K562 (cell line): ENCODE results near the gene ANKS1B.

Experiments used
- CAMTA2 ChIP-seq: fragments of 250-450 bp; sonication (Bioruptor Pico); conservative IDR thresholded peaks from 2 replicates; pipeline ENCODE4 v1.5.1; 2022
- HDAC2 ChIP-seq: fragments of 450-650 bp; IDR thresholded peaks from 2 replicates; pipeline ENCODE4 v1.6.1; 2016; ENCODE audit warnings: mild to moderate bottlenecking
- KDM5B ChIP-seq: fragments of 200-600 bp; sonication (generic); IDR thresholded peaks from 2 replicates; pipeline ENCODE4 v1.6.1; 2012; ENCODE audit warnings: low read depth, mild to moderate bottlenecking, moderate library complexity, low read length, control low read depth, inconsistent platforms; ENCODE audit not compliant: insufficient replicate concordance
- NFIC ChIP-seq: fragments of 450-650 bp; IDR thresholded peaks from 2 replicates; pipeline ENCODE4 v1.6.1; 2017; ENCODE audit warnings: mild to moderate bottlenecking, inconsistent platforms
- YY1 ChIP-seq, 3 experiments: IDR thresholded peaks; 2 replicates each; pipeline ENCODE4 v1.6.1; 2011; ENCODE audit warnings: low read length in 2 of 3, mild to moderate bottlenecking in 2 of 3, moderate library complexity in 2 of 3, borderline replicate concordance in 1 of 3, control low read depth in 1 of 3, low read depth in 1 of 3; ENCODE audit not compliant: insufficient read depth in 3 of 3, insufficient replicate concordance in 2 of 3, control insufficient read depth in 1 of 3, insufficient read length in 1 of 3; ENCODE audit errors: extremely low read depth in 1 of 3

DNA sequence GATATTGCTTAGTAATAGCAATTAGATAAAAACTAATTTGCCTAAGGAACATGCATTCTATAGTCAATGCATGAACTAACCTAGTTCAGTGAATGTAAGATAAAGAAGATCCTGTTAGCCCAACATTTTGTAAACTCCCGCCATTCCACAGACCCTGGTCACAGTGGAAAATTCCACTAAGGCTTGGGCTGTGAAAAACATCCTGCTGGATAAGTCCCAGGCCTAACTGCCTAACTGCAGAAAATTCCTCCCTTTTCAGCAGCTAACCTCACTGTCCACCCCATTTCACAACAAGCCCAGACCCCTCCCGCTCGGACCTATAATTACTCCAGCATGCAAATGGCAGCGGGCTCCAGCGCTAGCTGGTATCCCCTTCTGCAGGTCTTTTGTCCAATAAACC lies 435.1 kb downstream of the ANKS1B start:
- TF ChIP-seq NFIC: no peak
- TF ChIP-seq YY1 (IDR thresholded peaks at IDR 0.05; ENCODE audit: borderline replicate concordance in 1 of 3, control insufficient read depth in 1 of 3, extremely low read depth in 1 of 3, insufficient read depth in 3 of 3, insufficient read length in 1 of 3, insufficient replicate concordance in 2 of 3, low read depth in 1 of 3, low read length in 2 of 3): no peak
- TF ChIP-seq CAMTA2: no peak
- TF ChIP-seq HDAC2: no peak
- no peak for TF ChIP-seq KDM5B
